Fibroblast of skin of right quadriceps (primary cell): ENCODE results near the gene AXL.

Experiments
- DNase-seq: peaks from one replicate; pipeline ENCODE4 v3.0.0-alpha.2; 2013

The AXL gene

DNA sequence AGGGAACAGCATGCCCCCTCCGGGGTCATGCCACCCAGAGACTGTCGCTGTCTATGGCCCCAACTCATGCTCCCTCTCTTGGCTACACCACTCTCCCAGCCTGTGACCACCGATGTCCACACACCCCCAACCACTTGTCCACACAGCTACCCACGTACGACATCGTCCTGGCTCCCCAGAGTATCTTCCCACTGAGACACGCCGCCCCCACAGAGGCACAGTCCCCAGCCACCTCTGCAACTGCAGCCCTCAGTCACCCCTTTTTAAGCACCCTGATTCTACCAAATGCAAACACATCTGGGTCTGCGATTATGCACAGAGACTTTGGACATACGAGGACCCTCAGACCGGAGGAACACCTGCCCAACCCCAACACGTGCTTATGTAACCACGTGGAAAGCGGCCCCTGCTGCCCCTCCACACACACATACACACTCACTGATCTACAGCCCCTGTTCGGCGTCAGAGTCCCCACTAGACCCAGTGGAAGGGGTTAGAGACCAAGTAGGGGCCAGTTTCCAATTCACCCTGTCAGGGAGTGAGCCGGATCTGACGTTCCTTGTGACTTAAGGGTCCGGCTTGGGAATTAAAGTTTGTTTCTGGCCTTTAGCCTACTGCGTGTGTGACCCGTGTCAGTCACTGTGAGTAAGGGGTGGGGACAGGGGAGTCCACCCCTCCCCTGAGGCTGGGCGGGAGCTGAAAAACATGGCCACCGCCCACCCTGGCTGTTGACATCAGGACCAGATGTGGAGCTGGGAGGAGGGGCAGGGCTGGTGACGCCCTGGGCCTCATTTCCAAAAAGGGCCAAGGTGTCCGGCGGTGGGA is 11.9 kb upstream of the AXL start:
- no peak for DNase-seq

DNA sequence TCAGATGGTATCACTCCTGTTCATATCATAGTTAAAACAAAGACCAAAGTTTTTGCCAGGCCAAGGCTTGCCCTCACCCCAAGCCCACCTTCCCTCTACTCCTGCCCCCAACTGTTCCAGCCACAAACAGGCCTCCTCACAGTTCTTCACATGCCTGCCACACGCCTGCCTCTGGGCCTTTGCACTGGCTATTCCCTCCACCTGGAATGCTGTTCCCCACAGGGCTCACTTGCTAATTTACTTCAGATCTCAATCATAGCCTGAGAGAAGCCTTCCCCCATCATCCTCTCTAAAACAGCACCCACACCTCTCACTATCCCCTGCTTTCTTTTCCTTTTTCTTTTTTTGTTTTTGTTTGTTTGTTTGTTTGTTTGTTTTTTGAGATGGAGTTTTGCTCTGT is 4.9 kb upstream of the AXL start:
- no peak for DNase-seq

DNA sequence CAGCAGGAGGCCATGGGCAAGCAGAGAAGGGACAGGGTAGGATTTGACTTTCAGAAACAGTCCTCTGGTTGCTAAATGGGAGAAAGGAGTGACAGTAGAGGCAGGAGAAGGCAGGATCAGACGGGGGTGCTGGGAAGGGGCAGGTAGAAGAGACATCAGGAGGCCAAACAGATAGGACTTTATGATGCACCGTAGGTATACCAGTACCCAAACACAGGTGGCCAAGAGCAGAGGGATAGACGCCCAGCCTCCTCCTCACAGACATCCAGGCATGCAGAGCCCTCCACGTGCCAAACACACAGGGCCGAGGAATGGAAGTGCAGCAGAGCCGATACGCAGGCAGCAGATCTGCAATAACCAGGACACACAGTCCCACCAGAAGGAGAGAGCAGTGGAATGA is 1.3 kb upstream of the AXL start:
- DNase-seq = no peak

DNA sequence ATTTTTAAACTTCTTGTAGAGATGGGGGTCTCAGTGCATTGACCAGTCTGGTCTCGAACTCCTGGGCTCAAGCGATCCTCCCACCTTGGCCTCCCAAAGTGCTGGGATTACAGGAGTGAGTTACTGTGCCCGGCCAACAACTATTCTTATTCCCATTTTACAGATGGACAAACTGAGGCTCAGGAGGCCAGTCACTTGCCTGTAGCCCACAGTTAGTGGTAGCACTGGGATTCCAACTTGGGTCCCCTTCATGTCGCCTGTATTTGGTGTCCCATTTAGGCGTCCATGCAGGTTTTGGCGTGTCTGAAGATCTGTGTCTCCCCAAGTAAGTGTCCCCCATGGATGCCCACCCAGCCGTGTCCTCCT is 791 bp upstream of the AXL start:
- DNase-seq = no peak

DNA sequence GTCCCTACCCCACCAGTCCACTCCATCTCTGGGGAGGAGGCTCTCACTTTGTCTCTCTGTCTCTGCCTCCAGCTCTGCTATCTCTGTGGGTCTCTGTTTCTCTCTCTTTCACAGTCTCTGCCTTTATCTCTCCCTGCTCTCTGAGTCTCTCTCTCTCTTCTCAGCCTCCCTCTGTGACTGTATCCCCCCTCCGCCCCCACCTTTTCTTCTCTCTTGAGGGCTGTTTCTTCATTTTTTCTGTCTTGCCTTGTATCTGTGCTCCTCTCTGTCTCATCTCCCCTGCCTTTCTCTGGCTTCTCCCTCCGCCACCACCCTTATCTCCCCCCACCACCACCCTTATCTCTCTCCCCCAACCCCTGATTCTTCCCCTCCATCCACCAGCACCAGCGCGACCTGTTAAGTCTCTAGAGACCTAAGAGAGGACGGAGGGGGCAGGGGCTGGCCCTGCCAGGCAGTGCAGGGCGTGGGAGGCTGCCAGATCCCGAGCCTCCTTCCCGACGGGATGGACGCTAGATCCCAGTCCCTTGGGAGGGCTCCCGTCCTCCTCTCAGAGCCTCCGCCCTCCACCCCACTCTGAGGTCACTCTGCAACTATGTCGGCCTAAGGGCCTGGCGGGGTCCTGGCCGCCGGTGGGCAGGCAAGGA is 1.0 kb downstream of the AXL start:
- DNase-seq = peak; percentile 54

DNA sequence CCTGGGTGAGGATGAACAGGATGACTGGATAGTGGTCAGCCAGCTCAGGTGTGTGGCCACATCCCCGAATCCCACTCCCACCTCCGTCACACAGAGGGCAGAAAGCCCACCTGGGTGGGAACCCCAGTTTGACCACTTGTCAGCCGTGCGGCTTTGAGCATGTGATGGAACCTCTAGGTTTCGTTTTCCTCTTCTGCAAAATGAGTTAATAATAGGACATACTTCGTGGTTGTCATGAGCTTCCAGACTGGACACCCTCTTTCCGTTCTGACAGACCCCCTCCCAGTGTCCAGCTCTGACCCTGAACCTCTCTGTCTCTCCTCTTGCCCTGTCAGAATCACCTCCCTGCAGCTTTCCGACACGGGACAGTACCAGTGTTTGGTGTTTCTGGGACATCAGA is 1.8 kb downstream of the AXL start:
- no peak for DNase-seq

DNA sequence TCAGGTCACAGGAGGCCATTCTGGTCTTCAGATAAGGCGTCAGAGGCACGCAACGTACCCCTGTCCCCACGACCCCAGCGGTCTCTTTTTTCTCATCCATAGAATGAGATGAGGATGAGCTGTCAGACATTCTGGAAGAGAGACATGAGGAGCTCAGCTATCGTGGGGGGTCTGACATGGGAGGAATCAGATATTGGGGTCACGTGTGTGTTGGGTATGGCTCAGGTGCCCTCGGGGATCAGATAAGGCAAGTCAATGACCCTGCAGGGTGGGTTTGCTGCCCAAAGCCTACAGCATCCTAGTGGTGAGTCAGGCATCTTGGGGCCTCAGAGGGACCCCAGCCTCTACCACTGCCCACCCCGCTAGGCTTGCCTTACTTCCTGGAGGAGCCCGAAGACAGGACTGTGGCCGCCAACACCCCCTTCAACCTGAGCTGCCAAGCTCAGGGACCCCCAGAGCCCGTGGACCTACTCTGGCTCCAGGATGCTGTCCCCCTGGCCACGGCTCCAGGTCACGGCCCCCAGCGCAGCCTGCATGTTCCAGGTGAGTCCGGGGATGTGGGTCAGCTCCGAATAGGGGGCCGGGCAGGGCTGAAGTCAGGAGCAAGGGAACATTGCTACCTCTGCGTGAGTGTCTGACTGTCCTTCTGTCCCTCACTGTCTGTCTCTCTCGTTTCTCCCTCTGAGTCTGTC is 2.6 kb downstream of the AXL start:
- no peak for DNase-seq

DNA sequence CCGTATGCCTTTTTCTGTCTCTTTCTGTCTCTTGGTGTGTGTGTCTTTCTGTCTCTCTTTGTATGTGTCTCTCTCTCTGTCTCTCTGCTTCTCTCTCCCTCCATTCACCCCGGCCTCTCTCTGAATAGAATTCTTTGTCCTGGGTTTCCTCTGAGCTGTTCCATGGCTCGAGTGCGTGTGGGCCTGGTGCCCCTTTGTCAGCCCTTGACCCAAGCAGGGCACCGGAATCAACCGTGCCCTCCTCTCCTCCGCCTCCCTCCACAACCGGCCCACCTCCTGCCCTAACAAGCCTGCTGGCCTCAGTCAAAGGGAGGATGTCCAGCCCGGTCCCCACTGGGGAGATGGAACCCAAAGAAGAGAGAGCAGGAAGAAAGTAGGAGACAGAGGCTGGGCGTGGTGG is 3.2 kb downstream of the AXL start:
- DNase-seq = no peak

DNA sequence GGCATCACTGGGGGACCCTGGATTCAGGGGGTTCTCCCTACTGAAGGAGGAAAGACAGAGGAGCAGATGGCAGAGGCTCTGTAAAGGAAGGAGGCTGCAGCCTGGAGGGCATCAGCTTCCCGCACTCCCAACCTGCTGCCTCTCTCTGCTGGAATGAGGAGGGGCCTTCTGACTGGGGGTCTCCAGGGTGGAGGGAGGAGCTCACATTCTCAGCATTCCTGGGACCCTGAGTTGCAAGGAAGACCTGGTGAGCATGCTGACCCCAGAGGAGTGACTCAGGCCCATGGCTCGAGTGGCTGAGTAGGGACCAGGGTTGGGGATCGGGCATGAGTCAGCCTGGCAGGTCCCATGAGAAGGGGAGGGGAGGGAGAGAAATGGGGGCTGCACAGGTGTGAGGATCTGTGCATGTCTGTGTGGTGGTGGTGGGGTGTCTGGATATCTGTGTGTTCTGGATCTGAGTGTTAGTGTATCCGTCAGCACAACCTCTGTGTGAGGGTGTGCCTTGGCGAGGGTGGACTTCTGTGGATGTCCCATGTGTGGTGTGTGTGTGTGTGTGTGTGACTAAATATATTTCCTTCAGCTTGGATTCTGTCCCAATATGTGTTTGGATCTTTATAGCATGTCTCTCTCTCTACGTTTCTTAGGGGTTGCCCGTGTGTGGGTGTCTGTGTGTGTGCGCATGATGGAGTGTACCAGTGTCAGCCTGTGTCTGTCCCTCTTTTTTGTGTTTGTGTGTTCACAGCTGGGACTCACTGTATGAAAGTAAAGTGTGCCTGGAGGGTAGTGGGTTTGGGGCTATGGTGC is 4.6 kb downstream of the AXL start:
- peak; percentile 95 for DNase-seq

DNA sequence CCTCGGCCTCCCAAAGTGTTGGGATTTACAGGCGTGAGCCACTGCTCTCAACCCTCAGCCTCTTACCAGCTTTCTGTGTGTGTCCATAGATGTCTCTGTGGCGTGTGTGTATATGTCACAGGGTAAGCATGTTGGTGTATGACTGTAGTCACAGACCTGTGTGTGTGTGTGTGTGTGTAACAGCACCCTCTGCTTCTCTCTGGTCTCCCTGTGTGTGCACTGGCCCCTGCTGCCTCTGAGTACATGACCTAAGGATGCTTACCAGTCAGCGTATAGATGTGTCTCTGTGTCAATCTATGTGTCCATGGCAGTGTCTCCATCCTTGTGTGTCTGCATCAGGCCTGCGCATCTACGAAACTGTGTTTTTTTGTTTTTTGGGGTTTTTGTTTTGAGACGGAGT is 5.6 kb downstream of the AXL start:
- DNase-seq = no peak

DNA sequence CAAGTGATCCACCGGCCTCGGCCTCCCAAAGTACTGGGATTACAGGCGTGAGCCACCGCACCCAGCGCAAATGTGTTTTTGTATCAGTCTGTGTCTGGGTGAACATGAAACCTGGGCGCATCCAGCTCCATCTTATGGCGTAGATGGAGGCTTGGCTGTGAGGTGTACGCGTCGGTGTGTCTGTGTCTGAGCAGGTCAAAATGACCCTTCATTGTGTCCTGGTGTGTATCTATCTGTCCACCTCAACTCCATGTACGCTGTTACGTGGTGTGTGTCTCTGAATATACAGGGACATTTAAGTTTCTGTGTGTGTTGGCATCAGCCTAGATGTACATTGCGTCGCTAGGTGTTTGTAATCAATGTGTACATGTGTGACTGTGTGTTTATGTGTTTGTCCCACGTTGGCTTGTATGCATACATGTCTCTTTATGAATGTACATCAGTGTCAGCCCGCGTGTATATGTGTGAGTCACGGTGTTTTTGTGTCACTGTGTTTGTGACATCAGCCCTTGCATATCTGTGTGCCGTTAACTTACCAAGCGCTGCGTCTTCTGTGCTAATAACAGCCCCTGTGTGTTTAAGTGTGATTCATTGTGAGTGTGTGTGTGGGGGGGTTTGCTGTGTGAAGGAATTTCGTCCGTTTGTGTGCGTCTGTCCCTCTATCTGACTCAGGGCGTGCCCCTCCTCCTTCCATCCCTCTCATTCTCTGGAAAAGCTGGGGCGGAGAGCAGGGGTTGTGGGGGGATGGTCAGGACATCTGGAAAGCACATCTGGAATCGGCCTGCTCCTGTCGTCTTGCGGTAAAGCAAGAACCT is 6.4 kb downstream of the AXL start:
- peak; percentile 99 for DNase-seq

DNA sequence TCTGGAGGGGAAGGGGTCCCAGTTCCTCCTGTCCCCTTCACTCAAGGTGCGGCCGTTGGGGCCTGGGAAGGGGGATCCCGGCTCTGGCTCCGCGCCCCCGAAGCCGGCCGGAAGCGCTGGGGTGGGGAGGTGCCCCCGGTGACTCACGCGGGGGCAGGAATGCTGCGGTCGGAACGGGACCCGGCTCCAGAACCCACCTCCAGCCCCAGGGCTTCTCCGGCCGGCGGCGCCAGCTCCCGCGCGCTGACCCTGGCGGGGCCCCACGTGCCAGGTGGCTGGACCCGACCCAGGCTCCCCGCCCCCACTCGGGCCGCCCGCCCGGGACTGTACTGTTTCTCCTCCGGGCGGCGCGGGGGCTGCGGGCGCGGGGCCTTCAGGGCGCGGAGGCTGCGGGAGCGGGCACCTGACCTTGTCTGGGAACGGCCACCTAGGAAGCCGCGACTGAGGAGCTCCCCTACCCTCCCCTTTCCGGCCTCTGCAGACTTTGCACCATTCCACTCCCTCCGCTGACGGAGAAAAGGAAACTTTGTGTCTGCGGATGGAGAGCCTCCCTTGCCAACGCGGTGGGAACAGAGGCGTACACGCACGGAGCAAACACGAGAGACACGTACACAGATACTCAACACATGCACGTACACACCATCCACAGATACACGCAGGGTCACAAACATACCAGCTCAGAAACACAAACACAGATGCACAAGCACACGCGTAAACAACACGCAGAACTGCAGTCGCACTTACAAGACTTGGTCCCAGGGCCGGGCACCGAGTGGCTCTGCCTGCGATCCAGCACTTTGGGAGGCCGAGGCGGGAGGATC is 7.2 kb downstream of the AXL start:
- DNase-seq = peak; percentile 73

DNA sequence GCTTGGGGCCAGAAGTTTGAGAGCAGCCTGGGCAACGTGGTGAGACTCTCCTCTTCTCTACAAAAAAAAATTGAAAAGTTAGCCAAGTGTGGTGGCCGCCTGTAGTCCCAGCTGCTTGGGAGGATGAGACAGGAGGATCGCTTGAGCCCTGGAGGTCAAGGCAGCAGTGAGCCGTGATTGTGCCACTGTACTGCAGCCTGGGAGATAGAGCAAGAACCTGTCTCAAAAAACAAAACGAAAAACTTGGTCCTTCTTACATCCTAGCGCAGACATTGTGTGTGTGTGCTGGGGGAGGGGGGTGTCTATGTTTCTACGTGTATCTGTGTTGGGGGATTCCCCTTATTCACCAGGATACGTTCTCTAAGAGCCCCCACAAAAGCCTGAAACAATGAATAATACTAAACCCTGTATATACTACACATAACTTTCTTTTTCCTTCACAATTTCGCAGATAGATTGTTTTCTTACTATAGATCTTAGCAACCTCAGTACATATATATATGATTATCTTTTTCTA is 7.9 kb downstream of the AXL start:
- no peak for DNase-seq

DNA sequence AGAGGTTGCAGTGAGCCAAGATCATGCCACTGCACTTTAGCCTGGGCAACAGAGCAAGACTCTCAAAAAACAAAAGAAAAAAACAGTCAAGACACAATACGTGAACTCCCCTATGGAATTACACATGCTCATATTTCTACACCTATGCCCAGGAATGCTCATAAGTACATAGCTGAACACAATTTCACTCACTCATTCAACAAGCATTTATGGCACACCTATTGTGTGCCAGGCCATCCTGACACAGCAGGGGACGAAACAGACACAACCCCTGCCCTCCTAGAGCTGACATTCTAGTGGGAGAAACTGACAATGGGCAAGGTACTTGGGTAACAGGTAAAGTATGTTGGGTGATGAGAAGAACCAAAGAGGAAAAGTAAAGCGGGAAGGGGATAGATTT is 9.5 kb downstream of the AXL start:
- no peak for DNase-seq

DNA sequence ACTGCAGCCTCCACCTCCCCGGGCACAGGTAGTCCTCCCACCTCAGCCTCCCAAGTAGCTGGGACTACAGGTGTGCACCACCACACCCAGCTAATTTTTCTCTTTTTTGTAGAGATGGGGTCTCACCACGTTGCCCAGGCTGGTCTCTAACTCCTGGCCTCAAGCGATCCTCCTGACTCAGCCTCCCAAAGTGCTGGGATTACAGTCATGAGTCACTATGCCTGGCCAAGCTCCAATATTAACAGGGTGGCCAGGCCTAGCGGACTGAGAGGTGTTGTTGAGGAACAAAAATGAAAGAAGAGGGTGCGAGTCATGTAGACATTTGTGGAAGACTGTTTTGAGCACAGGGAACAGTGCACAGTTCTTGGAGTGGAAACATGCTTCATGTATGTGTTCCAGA is 10.3 kb downstream of the AXL start:
- peak; percentile 59 for DNase-seq

DNA sequence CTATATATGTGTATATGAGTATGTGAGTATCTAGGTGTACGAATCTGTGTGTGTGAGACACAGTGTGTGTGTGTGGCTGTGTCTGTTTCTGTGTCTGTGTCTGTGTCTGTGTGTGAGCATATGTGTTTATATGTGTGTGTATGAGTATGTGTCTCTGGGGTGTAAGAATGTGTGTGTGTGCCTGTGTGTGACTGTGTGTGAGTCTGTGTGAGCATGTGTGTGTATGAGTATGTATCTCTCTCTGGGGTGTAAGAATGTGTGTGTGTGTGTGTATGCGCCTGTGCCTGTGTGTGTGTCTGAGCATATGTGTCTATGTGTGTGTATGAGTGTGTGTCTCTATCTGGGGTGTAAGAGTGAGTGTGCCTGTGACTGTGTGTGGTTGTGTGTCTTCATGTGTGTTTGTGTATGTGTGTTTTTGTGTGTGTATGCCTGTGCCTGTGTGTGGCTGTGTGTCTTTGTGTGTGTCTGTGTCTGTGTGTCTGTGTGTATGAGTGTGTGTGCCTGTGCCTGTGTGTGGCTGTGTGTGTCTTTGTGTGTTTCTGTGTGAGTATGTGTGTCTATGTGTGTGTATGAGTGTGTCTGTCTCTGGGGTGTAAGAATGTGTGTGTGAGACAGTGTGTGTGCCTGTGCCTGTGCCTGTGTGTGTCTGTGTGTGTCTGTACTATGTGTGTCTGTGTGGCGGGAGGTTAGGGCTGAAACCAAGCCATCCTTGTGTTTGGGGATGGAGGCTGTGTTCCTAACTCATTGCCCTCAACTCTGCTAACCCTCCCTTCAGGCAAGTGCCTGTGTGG is 11.2 kb downstream of the AXL start:
- no peak for DNase-seq

DNA sequence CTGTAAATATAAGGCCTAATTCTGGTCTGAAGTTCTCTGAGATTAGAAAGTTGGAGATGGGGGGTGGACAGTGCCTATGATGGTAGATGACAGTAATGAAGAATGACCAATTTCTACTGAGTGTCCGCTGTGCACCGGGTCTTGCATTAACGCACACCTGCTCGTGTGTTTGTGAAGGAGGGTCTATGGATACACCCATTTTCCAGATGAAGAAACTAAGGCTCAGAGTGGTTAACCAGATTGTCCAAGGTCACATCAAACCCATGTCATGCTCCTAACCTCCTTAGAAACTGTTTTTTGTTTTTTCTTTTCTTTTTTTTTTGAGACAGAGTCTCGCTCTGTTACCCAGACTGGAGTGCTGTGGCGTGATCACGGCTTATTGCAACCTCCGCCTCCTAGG is 13.7 kb downstream of the AXL start:
- no peak for DNase-seq

DNA sequence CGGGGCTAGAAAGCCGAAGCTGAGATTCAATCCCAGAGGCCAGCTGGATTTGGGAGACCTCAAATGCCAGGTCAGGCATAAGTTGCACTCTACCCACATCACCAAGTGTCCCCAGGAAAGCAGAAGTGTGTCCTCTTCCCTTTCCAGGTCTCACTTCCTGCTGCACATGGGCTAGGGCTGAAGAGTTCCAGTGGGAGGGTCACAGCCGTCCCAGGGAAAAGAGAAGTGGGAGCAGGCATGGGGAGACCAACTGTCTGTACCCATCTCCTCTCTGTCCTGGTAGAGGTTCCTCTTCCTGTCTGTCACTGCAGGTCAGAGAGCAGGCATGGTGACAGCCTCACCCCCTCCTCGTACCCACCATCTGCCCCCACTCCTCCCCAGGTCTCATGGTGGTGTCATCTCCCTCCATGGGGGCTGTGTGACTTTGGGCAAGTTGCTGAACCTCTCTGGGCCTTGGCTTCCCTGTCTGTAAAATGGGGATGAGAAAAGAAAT is 14.8 kb downstream of the AXL start:
- no peak for DNase-seq

DNA sequence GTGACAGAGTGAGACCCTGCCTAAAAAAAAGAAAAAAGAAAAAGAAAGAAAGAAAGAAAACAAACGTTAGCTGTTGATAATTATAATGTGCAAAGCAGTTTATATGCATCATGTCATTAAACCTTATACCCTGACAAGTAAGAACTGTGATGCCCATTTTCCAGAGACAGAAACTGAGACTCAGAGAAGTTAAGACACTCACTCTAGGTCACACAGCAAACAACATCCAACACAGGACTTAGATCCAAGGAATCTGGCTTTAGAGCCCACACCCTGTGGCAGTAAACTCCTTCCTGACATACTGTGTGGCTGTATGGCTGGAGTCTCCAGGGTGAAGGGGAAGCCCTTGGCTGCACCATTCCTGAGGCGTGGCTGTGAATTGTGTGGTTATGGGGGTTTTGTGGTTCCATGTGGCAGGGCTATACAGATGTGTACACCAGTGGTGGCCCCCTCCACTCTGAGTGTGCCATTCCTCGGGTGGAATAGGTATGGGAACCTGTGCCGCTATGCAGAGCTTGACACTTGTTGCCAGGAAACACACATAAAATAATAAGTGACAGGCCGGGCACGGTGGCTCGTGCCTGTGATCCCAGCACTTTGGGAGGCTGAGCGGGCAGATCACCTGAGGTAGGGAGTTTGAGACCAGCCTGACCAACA is 15.6 kb downstream of the AXL start:
- DNase-seq = no peak

DNA sequence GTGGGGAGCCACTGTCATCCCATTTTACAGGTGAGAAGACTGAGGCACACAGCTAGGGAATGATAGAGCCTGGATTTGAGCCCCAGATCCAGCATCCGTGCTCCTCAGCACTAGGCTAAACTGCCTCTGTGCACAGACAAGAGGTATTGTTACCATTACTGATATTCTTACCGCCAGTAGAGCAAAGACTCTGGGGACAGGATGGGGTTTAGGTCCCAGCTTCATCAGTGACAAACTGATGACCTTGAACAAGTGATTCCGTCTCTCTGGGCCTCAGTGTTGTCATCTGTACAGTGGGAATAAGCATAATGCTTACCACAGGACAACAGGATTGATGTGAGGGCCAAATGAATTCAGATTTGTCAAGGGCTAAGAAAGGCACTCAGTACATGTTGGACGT is 16.5 kb downstream of the AXL start:
- DNase-seq = no peak
